Germinal center (tissue), 1 donor: ENCODE measurements around the gene PSMD5.
A peak's percentile ranks its signal among the peaks of the same experiment; 100 is the strongest.

ENCODE experiments used
- DNase-seq: peaks from one replicate; pipeline ENCODE4 v3.0.0; 2012; ENCODE audit warnings: mixed read lengths, low spot score

The PSMD5 gene

GRCh38 chr9:120842685-120843485 is at the start of gene PSMD5:
TSS of gene PSMD5 (minus strand) at chr9:120842922. CDS start at chr9:120842909, 13 bp downstream.
- peak; percentile 95 for DNase-seq

- DNase-seq = peak; percentile 25
Measured at GRCh38 chr9:120891884-120892747, 49.4 kb upstream of the PSMD5 start.

GRCh38 chr9:120891245-120891883 is 48.6 kb upstream of the PSMD5 start:
- peak; percentile 26 for DNase-seq

GRCh38 chr9:120890320-120891244 is 47.9 kb upstream of the PSMD5 start:
- no peak for DNase-seq

GRCh38 chr9:120889606-120890271 is 47.0 kb upstream of the PSMD5 start:
- no peak for DNase-seq

- no peak for DNase-seq
Measured at GRCh38 chr9:120888626-120889025, 45.9 kb upstream of the PSMD5 start.

- DNase-seq = no peak
Measured at GRCh38 chr9:120886490-120886967, 43.8 kb upstream of the PSMD5 start.

GRCh38 chr9:120885958-120886357 is 43.2 kb upstream of the PSMD5 start:
- DNase-seq = no peak

GRCh38 chr9:120885457-120885856 is 42.7 kb upstream of the PSMD5 start:
- DNase-seq = no peak

GRCh38 chr9:120883608-120883996 is 40.9 kb upstream of the PSMD5 start:
- DNase-seq = no peak

- no peak for DNase-seq
Measured at GRCh38 chr9:120882935-120883607, 40.3 kb upstream of the PSMD5 start.

- no peak for DNase-seq
Measured at GRCh38 chr9:120879446-120879845, 36.7 kb upstream of the PSMD5 start.

GRCh38 chr9:120878188-120879130 is 35.7 kb upstream of the PSMD5 start:
- DNase-seq = peak; percentile 38

- peak; percentile 77 for DNase-seq
Measured at GRCh38 chr9:120877276-120878034, 34.7 kb upstream of the PSMD5 start.

GRCh38 chr9:120876842-120877240 is 34.1 kb upstream of the PSMD5 start, which contains the start of gene PHF19:
TSS of gene PHF19 (minus strand) at chr9:120877188. CDS start at chr9:120874741, 2,447 bp downstream.
- DNase-seq = peak; percentile 56

- DNase-seq = peak; percentile 92
Measured at GRCh38 chr9:120875954-120876841, 33.5 kb upstream of the PSMD5 start.

- peak; percentile 18 for DNase-seq
Measured at GRCh38 chr9:120875643-120875953, 32.9 kb upstream of the PSMD5 start.
